HCT116 (cell line): Measurements from ENCODE around the gene ABLIM1. TPM values are rescaled to one million over a fixed set of nuclear protein-coding genes. Genes with fewer than 3 reads are reported as not detected.

Experiments used
- ATAC-seq: fragments of 200-7000 bp; cut with Tn5 transposase; 2 replicates; pipeline ENCODE4 v1.9.1; 2020; ENCODE audit warnings: mild to moderate bottlenecking, moderate library complexity
- BruUV-seq: library from RNA; stranded (reverse); fragments of 400-500 nt; replicated peaks from 2 replicates; lab custom pipeline; 2021; lab: Mats Ljungman, UMichigan
- CTCF ChIA-PET: fragments of 300-600 bp; sonication (Branson Sonifier 250); formaldehyde crosslinking; loops from one replicate; lab custom pipeline; 2021; ENCODE audit warnings: antibody characterized with exemption; lab: Charles Lee
- POLR2A ChIA-PET: fragments of 300-600, 350-600 bp; sonication (Branson Sonifier 250); formaldehyde crosslinking; loops from one replicate; lab custom pipeline; 2021; ENCODE audit warnings: antibody characterized with exemption; lab: Charles Lee
- RAD21 ChIA-PET, 2 experiments: fragments of 300-600 bp; sonication (Branson Sonifier 250); formaldehyde crosslinking; loops; one replicate each; lab custom pipeline; 2023; ENCODE audit warnings: low total read pairs in 2 of 2; ENCODE audit not compliant: uncharacterized antibody in 2 of 2, unreplicated experiment in 2 of 2, low non-redundant PET in 1 of 2; lab: Charles Lee
- DNase-seq: peaks from one replicate; pipeline ENCODE4 v3.0.0-alpha.2; 2010; ENCODE audit warnings: low read depth, low spot score
- H2AFZ ChIP-seq: fragments of 200-600 bp; shearing (Covaris generic), sonication (generic); 2 replicates; pipeline ENCODE4 v1.6.1; 2017; ENCODE audit warnings: low read depth, mixed run types, mixed read lengths, antibody characterized with exemption, low read length; ENCODE audit not compliant: poor library complexity, severe bottlenecking
- H3K27ac ChIP-seq: 2 replicates; pipeline ENCODE4 v1.5.1; 2012; ENCODE audit warnings: low read depth, low read length
- H3K27me3 ChIP-seq: fragments of 200-600 bp; sonication (generic); 2 replicates; pipeline ENCODE4 v1.6.1; 2016; ENCODE audit warnings: mixed run types, low read length, mixed read lengths; ENCODE audit not compliant: insufficient read depth
- H3K36me3 ChIP-seq, 2 experiments: fragments of 200-500 bp in 1 of 2; fragments of 200-600 bp in 1 of 2; sonication (Bioruptor generic) in 1 of 2; sonication (generic) in 1 of 2; 2 replicates each; pipeline versions ENCODE4 v1.5.1 to v1.6.1; 2014 to 2016; ENCODE audit warnings: low read length in 2 of 2, inconsistent platforms in 1 of 2, mixed read lengths in 1 of 2, mixed run types in 1 of 2; ENCODE audit not compliant: insufficient read depth in 2 of 2, control insufficient read depth in 1 of 2
- H3K4me1 ChIP-seq, 2 experiments: fragments of 200-600 bp in 1 of 2; sonication (generic) in 1 of 2; 2 replicates each; pipeline versions ENCODE4 v1.5.1 to v1.6.1; 2012 to 2017; ENCODE audit warnings: low read length in 2 of 2, inconsistent platforms in 1 of 2, mild to moderate bottlenecking in 1 of 2, mixed read lengths in 1 of 2, mixed run types in 1 of 2, moderate library complexity in 1 of 2; ENCODE audit not compliant: insufficient read depth in 2 of 2, control insufficient read depth in 1 of 2
- H3K4me2 ChIP-seq: fragments of 200-600 bp; sonication (generic); 2 replicates; pipeline ENCODE4 v1.6.1; 2017; ENCODE audit warnings: mixed run types, low read length, mixed read lengths
- H3K4me3 ChIP-seq, 2 experiments: fragments of 200-600 bp in 1 of 2; sonication (generic) in 1 of 2; replicated peaks in 1 of 2; 2 replicates each; pipeline ENCODE4 v1.5.1; 2011 to 2016; ENCODE audit warnings: low read length in 2 of 2, control low read depth in 1 of 2, low read depth in 1 of 2, mild to moderate bottlenecking in 1 of 2, mixed read lengths in 1 of 2, mixed run types in 1 of 2
- H3K79me2 ChIP-seq: fragments of 200-600 bp; sonication (generic); 2 replicates; pipeline ENCODE4 v1.6.1; 2017; ENCODE audit warnings: mild to moderate bottlenecking, mixed run types, low read length, moderate library complexity, mixed read lengths; ENCODE audit not compliant: insufficient read depth
- H3K9ac ChIP-seq: fragments of 200-600 bp; sonication (generic); 2 replicates; pipeline ENCODE4 v1.6.1; 2016; ENCODE audit warnings: low read length, mixed read lengths
- H3K9me2 ChIP-seq: fragments of 200-600 bp; sonication (generic), shearing (Covaris generic); 2 replicates; pipeline ENCODE4 v1.6.1; 2017; ENCODE audit warnings: mixed run types, mild to moderate bottlenecking, moderate library complexity; ENCODE audit not compliant: insufficient read depth
- H3K9me3 ChIP-seq, 2 experiments: fragments of 200-500 bp in 1 of 2; fragments of 200-600 bp in 1 of 2; sonication (Bioruptor generic) in 1 of 2; sonication (generic) in 1 of 2; 2 replicates each; pipeline ENCODE4 v1.6.1; 2014 to 2017; ENCODE audit warnings: low read length in 2 of 2, mixed read lengths in 2 of 2, inconsistent platforms in 1 of 2, low read depth in 1 of 2, mild to moderate bottlenecking in 1 of 2, mixed run types in 1 of 2, moderate library complexity in 1 of 2; ENCODE audit not compliant: control insufficient read depth in 1 of 2, insufficient read depth in 1 of 2
- H4K20me1 ChIP-seq: fragments of 200-600 bp; sonication (generic), shearing (Covaris generic); 2 replicates; pipeline ENCODE4 v1.6.1; 2017; ENCODE audit warnings: mixed run types, mild to moderate bottlenecking, moderate library complexity; ENCODE audit not compliant: insufficient read depth
- EGR1 ChIP-seq: IDR thresholded peaks from 2 replicates; pipeline ENCODE4 v1.6.1; 2012; ENCODE audit warnings: low read depth
- ELF1 ChIP-seq: IDR thresholded peaks from 2 replicates; pipeline ENCODE4 v1.6.1; 2012; ENCODE audit warnings: low read depth, borderline replicate concordance
- POLR2AphosphoS5 ChIP-seq: IDR thresholded peaks from 2 replicates; pipeline ENCODE4 v1.6.1; 2011; ENCODE audit warnings: mild to moderate bottlenecking, low read depth, low read length, moderate library complexity
- RAD21 ChIP-seq: IDR thresholded peaks from 2 replicates; pipeline ENCODE4 v1.6.1; 2012; ENCODE audit warnings: low read depth, mild to moderate bottlenecking
- SP1 ChIP-seq: IDR thresholded peaks from 2 replicates; pipeline ENCODE4 v1.6.1; 2012; ENCODE audit warnings: low read depth
- SRF ChIP-seq: IDR thresholded peaks from 2 replicates; pipeline ENCODE4 v1.6.1; 2012; ENCODE audit warnings: low read depth
- TCF7L2 ChIP-seq: IDR thresholded peaks from 2 replicates; pipeline ENCODE4 v1.7.0; 2011; ENCODE audit warnings: borderline replicate concordance, inconsistent platforms; ENCODE audit not compliant: insufficient read depth, insufficient read length; ENCODE audit errors: extremely low read depth
- YY1 ChIP-seq: IDR thresholded peaks from 2 replicates; pipeline ENCODE4 v1.6.1; 2011; ENCODE audit warnings: low read length, low read depth, moderate library complexity, mild to moderate bottlenecking; ENCODE audit not compliant: insufficient replicate concordance; ENCODE audit errors: extremely low read depth
- intact Hi-C: fragments of 100-400 bp; cut with micrococcal nuclease; formaldehyde crosslinking; loops from 2 replicates; pipeline ENCODE4 v1.10.0; 2022
- total RNA-seq: library from RNA; stranded (reverse); gene quantifications from one replicate; pipeline ENCODE4 v1.2.1, GENCODE V29; 2021; ENCODE audit not compliant: unreplicated experiment

Gene ABLIM1
- total RNA-seq, 1 experiment from 2014 or later, result 96.2 TPM

- RAD21 ChIA-PET, result no interaction called here
- no peak for TF ChIP-seq ELF1
- TF ChIP-seq EGR1, result peak; percentile 86
- peak overlapping the region; percentile 98 for H2AFZ ChIP-seq
- no peaks in the 10 kb centered on the region for H3K36me3 ChIP-seq
- H3K27me3 ChIP-seq, result peaks cover 14% of the 10 kb centered on the region; the same call in 1 of the 2 replicates
- DNase-seq (no peak), ATAC-seq (peak; percentile 61)
- no peaks in the 10 kb centered on the region for H3K9me2 ChIP-seq
- H3K4me2 ChIP-seq, result peak overlapping the region; percentile 97
- H3K9ac ChIP-seq, result peak overlapping the region; percentile 42
- no peaks in the 10 kb centered on the region for H4K20me1 ChIP-seq
- POLR2A ChIA-PET, result no interaction called here
- CTCF ChIA-PET, result no interaction called here
- BruUV-seq, result no TSS peak
- H3K79me2 ChIP-seq, result no peaks in the 10 kb centered on the region
- peaks cover 39 to 60% of the 10 kb centered on the region in 2 experiments for H3K4me1 ChIP-seq
- H3K27ac ChIP-seq, result no peak overlapping the region
- peak overlapping the region; percentile 49 to 65 for H3K4me3 ChIP-seq
- intact Hi-C loops, result loop anchor here (10.0 kb wide), 1 partner anchor 153 kb away; no protein-coding TSS in a partner anchor
- no peaks in the 10 kb centered on the region for H3K9me3 ChIP-seq
Measured at GRCh38 chr10:114631666-114632417, 26.2 kb downstream of the ABLIM1 start.

GRCh38 chr10:114631090-114631665 is 26.9 kb downstream of the ABLIM1 start:
- H3K27me3 ChIP-seq, result peaks cover 14% of the 10 kb centered on the region; the same call in 1 of the 2 replicates
- peak overlapping the region; percentile 42; the same call in 1 of the 2 replicates for H3K9ac ChIP-seq
- H3K4me3 ChIP-seq, result peak overlapping the region in 1 of 2 experiments; percentile 65; a peak in 3 of 4 replicates
- TF ChIP-seq ELF1 (no peak), TCF7L2 (no peak), SP1 (no peak), YY1 (no peak), POLR2AphosphoS5 (no peak), SRF (no peak), RAD21 (no peak), EGR1 (no peak)
- H2AFZ ChIP-seq, result peak overlapping the region; percentile 98
- ChIA-PET RAD21 (no interaction called here), CTCF (no interaction called here), POLR2A (no interaction called here)
- no peaks in the 10 kb centered on the region for H4K20me1 ChIP-seq
- no peaks in the 10 kb centered on the region for H3K36me3 ChIP-seq
- BruUV-seq, result no TSS peak
- DNase-seq, result no peak
- peaks cover 42 to 67% of the 10 kb centered on the region in 2 experiments for H3K4me1 ChIP-seq
- ATAC-seq, result no peak
- H3K79me2 ChIP-seq, result no peaks in the 10 kb centered on the region
- H3K9me3 ChIP-seq, result no peaks in the 10 kb centered on the region
- H3K9me2 ChIP-seq, result no peaks in the 10 kb centered on the region
- peak overlapping the region; percentile 97 for H3K4me2 ChIP-seq
- intact Hi-C loops, result loop anchor here (10.0 kb wide), 1 partner anchor 154 kb away; no protein-coding TSS in a partner anchor
- H3K27ac ChIP-seq, result no peak overlapping the region
